K562 (cell line): ENCODE results near the gene TEX14. TPM values are rescaled to one million over a fixed set of nuclear protein-coding genes. Genes with fewer than 3 reads are reported as not detected.

Experiments
- CBFA2T2 ChIP-seq: fragments of 450-650 bp; conservative IDR thresholded peaks from 2 replicates; pipeline ENCODE4 v1.6.1; 2017; ENCODE audit warnings: mild to moderate bottlenecking
- HEY1 ChIP-seq: fragments of 250-450 bp; sonication (Bioruptor Pico); IDR thresholded peaks from 2 replicates; pipeline ENCODE4 v1.5.0; 2020; ENCODE audit warnings: mild to moderate bottlenecking, moderate library complexity, borderline replicate concordance
- MCM2 ChIP-seq: fragments of 450-650 bp; IDR thresholded peaks from 2 replicates; pipeline ENCODE4 v1.6.1; 2017; ENCODE audit warnings: low read depth, mild to moderate bottlenecking
- MED1 ChIP-seq: sonication (generic); formaldehyde crosslinking; IDR thresholded peaks from 2 replicates; pipeline ENCODE4 v1.8.1; 2023; ENCODE audit warnings: missing genetic modification reagents, borderline replicate concordance
- NFRKB ChIP-seq: fragments of 450-650 bp; IDR thresholded peaks from 2 replicates; pipeline ENCODE4 v1.6.1; 2016; ENCODE audit warnings: low read depth
- POLR2A ChIP-seq: fragments of 450-650 bp; conservative IDR thresholded peaks from 2 replicates; pipeline ENCODE4 v1.6.1; 2016
- POLR3A ChIP-seq: IDR thresholded peaks from 2 replicates; pipeline ENCODE4 v1.6.1; 2011; ENCODE audit warnings: borderline replicate concordance, mild to moderate bottlenecking, moderate library complexity; ENCODE audit not compliant: insufficient read length, insufficient read depth; ENCODE audit errors: extremely low read depth
- TARDBP ChIP-seq: fragments of 450-650 bp; IDR thresholded peaks from 2 replicates; pipeline ENCODE4 v1.6.1; 2016
- ZNF282 ChIP-seq: sonication (generic); formaldehyde crosslinking; IDR thresholded peaks from 2 replicates; pipeline ENCODE4 v1.8.1; 2023; ENCODE audit warnings: missing genetic modification reagents
- polyA plus RNA-seq, 8 experiments: library from polyadenylated mRNA; depleted of rRNA in 4 of 8; stranded (reverse) in 5 of 8; unstranded in 3 of 8; fragments of >200 nt; fragmentation: Nextera tagmentation in 2 of 8; fragmentation: Illumina TruSeq in 1 of 8; extraction: Ambion mirVana in 2 of 8; extraction: Trizol in 1 of 8; gene quantifications; 2 replicates each; pipeline versions ENCODE4 v1.2.1 to v1.2.3, GENCODE V29; 2011 to 2014; ENCODE audit warnings: inconsistent platforms in 1 of 8, missing spikeins in 1 of 8
- total RNA-seq, 7 experiments: library from RNA; depleted of rRNA in 6 of 7; stranded (reverse); fragments of >200 nt in 6 of 7; fragmentation: Illumina TruSeq in 2 of 7; extraction: Trizol in 2 of 7; gene quantifications; 2 replicates each; pipeline versions ENCODE4 v1.2.1 to v1.2.3, GENCODE V29; 2011 to 2021; ENCODE audit warnings: low replicate concordance in 1 of 7
- TF ChIP-seq, protein P1 (sequence below): fragments of 250-450 bp; sonication (Bioruptor Pico); IDR thresholded peaks from 2 replicates; pipeline ENCODE4 v1.4.0; 2020; ENCODE audit warnings: mild to moderate bottlenecking, moderate library complexity
- TF ChIP-seq, protein P2 (sequence below): fragments of 250-450 bp; sonication (Bioruptor Pico); IDR thresholded peaks from 2 replicates; pipeline ENCODE4 v1.5.0; 2022; ENCODE audit warnings: mild to moderate bottlenecking
- TF ChIP-seq, protein P3 (sequence below): fragments of 450-650 bp; IDR thresholded peaks from 2 replicates; pipeline ENCODE4 v1.6.1; 2016; ENCODE audit warnings: missing biosample characterization, missing genetic modification characterization
- TF ChIP-seq, protein P4 (sequence below): IDR thresholded peaks from 2 replicates; pipeline ENCODE4 v1.6.1; 2011; ENCODE audit warnings: borderline replicate concordance, low read depth, mild to moderate bottlenecking, moderate library complexity, low read length; ENCODE audit not compliant: insufficient read depth, poor library complexity, severe bottlenecking
- TF ChIP-seq, protein P5 (sequence below): fragments of 450-650 bp; IDR thresholded peaks from 2 replicates; pipeline ENCODE4 v1.6.1; 2018; ENCODE audit not compliant: partially characterized antibody

Gene TEX14
- total and polyA plus RNA-seq, 9 of the 15 experiments (the other 6 are each of a cell fraction or from before 2014, with no cell fraction given): 0.05 to 0.12 (median 0.09) TPM; not detected in 1

DNA sequence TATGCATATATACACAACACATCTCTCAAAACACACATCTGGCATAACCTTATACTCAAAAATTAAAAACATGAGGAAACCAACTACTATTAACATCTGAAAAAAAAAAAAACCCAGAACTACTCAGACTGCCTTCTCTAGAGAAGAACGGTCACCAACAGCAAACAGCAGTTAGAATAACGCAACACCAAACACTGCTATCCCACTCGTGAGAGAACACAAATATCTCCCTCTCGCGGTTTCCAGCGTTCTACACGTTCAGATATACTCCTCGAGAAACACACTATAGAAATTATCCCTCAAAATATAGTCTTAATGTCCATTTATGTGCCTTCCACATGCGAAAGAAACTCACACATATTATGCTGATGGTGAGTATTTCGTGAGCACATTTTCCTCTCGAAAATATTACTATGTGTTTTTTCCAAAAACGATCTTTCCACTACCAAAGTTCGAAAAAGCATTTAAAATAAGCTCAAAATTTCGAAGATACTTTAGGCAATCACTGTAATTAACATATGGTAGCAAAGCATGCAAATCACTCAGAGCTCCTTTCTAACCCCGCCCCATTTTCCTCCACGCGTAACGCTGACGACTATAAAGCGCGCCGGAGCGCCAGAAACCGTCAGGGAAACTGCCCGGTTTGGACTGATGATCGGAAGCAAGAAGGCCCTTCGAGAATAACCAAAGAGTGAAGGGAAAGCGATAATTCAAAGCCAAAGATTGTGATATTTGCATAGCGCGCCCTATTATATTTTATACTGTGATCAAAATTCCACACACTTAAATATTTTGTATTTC, 60.1 kb downstream of the TEX14 start (continued):
- TF ChIP-seq, protein P1, sequence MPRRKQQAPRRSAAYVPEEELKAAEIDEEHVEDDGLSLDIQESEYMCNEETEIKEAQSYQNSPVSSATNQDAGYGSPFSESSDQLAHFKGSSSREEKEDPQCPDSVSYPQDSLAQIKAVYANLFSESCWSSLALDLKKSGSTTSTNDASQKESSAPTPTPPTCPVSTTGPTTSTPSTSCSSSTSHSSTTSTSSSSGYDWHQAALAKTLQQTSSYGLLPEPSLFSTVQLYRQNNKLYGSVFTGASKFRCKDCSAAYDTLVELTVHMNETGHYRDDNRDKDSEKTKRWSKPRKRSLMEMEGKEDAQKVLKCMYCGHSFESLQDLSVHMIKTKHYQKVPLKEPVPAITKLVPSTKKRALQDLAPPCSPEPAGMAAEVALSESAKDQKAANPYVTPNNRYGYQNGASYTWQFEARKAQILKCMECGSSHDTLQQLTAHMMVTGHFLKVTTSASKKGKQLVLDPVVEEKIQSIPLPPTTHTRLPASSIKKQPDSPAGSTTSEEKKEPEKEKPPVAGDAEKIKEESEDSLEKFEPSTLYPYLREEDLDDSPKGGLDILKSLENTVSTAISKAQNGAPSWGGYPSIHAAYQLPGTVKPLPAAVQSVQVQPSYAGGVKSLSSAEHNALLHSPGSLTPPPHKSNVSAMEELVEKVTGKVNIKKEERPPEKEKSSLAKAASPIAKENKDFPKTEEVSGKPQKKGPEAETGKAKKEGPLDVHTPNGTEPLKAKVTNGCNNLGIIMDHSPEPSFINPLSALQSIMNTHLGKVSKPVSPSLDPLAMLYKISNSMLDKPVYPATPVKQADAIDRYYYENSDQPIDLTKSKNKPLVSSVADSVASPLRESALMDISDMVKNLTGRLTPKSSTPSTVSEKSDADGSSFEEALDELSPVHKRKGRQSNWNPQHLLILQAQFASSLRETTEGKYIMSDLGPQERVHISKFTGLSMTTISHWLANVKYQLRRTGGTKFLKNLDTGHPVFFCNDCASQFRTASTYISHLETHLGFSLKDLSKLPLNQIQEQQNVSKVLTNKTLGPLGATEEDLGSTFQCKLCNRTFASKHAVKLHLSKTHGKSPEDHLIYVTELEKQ: no peak
- TF ChIP-seq NFRKB (no peak), POLR2A (peak; percentile 100), CBFA2T2 (peak; percentile 66), POLR3A (no peak), MED1 (peak; percentile 97; the same call in 1 of the 2 replicates), MCM2 (no peak), ZNF282 (no peak), TARDBP (0 out of 2 replicates have a peak, but pooled peaks have one; percentile 13), HEY1 (peak; percentile 99)
- TF ChIP-seq, protein P2, sequence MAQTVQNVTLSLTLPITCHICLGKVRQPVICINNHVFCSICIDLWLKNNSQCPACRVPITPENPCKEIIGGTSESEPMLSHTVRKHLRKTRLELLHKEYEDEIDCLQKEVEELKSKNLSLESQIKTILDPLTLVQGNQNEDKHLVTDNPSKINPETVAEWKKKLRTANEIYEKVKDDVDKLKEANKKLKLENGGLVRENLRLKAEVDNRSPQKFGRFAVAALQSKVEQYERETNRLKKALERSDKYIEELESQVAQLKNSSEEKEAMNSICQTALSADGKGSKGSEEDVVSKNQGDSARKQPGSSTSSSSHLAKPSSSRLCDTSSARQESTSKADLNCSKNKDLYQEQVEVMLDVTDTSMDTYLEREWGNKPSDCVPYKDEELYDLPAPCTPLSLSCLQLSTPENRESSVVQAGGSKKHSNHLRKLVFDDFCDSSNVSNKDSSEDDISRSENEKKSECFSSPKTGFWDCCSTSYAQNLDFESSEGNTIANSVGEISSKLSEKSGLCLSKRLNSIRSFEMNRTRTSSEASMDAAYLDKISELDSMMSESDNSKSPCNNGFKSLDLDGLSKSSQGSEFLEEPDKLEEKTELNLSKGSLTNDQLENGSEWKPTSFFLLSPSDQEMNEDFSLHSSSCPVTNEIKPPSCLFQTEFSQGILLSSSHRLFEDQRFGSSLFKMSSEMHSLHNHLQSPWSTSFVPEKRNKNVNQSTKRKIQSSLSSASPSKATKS (CRISPR knock-in tag): peak; percentile 97; the same call in 1 of the 2 replicates
- TF ChIP-seq, protein P3, sequence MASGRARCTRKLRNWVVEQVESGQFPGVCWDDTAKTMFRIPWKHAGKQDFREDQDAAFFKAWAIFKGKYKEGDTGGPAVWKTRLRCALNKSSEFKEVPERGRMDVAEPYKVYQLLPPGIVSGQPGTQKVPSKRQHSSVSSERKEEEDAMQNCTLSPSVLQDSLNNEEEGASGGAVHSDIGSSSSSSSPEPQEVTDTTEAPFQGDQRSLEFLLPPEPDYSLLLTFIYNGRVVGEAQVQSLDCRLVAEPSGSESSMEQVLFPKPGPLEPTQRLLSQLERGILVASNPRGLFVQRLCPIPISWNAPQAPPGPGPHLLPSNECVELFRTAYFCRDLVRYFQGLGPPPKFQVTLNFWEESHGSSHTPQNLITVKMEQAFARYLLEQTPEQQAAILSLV (tag): peak; percentile 87
- TF ChIP-seq, protein P4, sequence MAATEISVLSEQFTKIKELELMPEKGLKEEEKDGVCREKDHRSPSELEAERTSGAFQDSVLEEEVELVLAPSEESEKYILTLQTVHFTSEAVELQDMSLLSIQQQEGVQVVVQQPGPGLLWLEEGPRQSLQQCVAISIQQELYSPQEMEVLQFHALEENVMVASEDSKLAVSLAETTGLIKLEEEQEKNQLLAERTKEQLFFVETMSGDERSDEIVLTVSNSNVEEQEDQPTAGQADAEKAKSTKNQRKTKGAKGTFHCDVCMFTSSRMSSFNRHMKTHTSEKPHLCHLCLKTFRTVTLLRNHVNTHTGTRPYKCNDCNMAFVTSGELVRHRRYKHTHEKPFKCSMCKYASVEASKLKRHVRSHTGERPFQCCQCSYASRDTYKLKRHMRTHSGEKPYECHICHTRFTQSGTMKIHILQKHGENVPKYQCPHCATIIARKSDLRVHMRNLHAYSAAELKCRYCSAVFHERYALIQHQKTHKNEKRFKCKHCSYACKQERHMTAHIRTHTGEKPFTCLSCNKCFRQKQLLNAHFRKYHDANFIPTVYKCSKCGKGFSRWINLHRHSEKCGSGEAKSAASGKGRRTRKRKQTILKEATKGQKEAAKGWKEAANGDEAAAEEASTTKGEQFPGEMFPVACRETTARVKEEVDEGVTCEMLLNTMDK: peak; percentile 38
- TF ChIP-seq, protein P5, sequence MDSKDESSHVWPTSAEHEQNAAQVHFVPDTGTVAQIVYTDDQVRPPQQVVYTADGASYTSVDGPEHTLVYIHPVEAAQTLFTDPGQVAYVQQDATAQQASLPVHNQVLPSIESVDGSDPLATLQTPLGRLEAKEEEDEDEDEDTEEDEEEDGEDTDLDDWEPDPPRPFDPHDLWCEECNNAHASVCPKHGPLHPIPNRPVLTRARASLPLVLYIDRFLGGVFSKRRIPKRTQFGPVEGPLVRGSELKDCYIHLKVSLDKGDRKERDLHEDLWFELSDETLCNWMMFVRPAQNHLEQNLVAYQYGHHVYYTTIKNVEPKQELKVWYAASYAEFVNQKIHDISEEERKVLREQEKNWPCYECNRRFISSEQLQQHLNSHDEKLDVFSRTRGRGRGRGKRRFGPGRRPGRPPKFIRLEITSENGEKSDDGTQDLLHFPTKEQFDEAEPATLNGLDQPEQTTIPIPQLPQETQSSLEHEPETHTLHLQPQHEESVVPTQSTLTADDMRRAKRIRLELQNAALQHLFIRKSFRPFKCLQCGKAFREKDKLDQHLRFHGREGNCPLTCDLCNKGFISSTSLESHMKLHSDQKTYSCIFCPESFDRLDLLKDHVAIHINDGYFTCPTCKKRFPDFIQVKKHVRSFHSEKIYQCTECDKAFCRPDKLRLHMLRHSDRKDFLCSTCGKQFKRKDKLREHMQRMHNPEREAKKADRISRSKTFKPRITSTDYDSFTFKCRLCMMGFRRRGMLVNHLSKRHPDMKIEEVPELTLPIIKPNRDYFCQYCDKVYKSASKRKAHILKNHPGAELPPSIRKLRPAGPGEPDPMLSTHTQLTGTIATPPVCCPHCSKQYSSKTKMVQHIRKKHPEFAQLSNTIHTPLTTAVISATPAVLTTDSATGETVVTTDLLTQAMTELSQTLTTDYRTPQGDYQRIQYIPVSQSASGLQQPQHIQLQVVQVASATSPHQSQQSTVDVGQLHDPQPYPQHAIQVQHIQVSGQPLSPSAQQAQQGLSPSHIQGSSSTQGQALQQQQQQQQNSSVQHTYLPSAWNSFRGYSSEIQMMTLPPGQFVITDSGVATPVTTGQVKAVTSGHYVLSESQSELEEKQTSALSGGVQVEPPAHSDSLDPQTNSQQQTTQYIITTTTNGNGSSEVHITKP: peak; percentile 68
